ENCODE data around the gene BRIX1.

- no peak for TF ChIP-seq POLR2AphosphoS5 (IDR thresholded peaks at IDR 0.05; ENCODE audit: low read depth)
- TF ChIP-seq, protein P1, sequence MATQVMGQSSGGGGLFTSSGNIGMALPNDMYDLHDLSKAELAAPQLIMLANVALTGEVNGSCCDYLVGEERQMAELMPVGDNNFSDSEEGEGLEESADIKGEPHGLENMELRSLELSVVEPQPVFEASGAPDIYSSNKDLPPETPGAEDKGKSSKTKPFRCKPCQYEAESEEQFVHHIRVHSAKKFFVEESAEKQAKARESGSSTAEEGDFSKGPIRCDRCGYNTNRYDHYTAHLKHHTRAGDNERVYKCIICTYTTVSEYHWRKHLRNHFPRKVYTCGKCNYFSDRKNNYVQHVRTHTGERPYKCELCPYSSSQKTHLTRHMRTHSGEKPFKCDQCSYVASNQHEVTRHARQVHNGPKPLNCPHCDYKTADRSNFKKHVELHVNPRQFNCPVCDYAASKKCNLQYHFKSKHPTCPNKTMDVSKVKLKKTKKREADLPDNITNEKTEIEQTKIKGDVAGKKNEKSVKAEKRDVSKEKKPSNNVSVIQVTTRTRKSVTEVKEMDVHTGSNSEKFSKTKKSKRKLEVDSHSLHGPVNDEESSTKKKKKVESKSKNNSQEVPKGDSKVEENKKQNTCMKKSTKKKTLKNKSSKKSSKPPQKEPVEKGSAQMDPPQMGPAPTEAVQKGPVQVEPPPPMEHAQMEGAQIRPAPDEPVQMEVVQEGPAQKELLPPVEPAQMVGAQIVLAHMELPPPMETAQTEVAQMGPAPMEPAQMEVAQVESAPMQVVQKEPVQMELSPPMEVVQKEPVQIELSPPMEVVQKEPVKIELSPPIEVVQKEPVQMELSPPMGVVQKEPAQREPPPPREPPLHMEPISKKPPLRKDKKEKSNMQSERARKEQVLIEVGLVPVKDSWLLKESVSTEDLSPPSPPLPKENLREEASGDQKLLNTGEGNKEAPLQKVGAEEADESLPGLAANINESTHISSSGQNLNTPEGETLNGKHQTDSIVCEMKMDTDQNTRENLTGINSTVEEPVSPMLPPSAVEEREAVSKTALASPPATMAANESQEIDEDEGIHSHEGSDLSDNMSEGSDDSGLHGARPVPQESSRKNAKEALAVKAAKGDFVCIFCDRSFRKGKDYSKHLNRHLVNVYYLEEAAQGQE (IDR thresholded peaks at IDR 0.05; ENCODE audit: unreplicated experiment) = no peak
- TF ChIP-seq CTCF (conservative IDR thresholded peaks at IDR 0.05; ENCODE audit: low read depth in 2 of 2) = no peak
- no peak for TF ChIP-seq NANOG (IDR thresholded peaks at IDR 0.05; ENCODE audit: borderline replicate concordance)
- no peak for TF ChIP-seq EZH2 (IDR thresholded peaks at IDR 0.05; ENCODE audit: low read depth, unreplicated experiment)
- no peak for TF ChIP-seq STAT1 (IDR thresholded peaks at IDR 0.05; ENCODE audit: unreplicated experiment)
- TF ChIP-seq CREB1 (CRISPR knock-in tag; IDR thresholded peaks at IDR 0.05; ENCODE audit: low read depth) = no peak
- no peak for TF ChIP-seq JUNB (IDR thresholded peaks at IDR 0.05; ENCODE audit: unreplicated experiment)
- no peak for TF ChIP-seq EZH2phosphoT487 (IDR thresholded peaks at IDR 0.05; ENCODE audit: unreplicated experiment)
- no peak for TF ChIP-seq ZNF114 (CRISPR knock-in tag; IDR thresholded peaks at IDR 0.05)
- TF ChIP-seq, protein P2, sequence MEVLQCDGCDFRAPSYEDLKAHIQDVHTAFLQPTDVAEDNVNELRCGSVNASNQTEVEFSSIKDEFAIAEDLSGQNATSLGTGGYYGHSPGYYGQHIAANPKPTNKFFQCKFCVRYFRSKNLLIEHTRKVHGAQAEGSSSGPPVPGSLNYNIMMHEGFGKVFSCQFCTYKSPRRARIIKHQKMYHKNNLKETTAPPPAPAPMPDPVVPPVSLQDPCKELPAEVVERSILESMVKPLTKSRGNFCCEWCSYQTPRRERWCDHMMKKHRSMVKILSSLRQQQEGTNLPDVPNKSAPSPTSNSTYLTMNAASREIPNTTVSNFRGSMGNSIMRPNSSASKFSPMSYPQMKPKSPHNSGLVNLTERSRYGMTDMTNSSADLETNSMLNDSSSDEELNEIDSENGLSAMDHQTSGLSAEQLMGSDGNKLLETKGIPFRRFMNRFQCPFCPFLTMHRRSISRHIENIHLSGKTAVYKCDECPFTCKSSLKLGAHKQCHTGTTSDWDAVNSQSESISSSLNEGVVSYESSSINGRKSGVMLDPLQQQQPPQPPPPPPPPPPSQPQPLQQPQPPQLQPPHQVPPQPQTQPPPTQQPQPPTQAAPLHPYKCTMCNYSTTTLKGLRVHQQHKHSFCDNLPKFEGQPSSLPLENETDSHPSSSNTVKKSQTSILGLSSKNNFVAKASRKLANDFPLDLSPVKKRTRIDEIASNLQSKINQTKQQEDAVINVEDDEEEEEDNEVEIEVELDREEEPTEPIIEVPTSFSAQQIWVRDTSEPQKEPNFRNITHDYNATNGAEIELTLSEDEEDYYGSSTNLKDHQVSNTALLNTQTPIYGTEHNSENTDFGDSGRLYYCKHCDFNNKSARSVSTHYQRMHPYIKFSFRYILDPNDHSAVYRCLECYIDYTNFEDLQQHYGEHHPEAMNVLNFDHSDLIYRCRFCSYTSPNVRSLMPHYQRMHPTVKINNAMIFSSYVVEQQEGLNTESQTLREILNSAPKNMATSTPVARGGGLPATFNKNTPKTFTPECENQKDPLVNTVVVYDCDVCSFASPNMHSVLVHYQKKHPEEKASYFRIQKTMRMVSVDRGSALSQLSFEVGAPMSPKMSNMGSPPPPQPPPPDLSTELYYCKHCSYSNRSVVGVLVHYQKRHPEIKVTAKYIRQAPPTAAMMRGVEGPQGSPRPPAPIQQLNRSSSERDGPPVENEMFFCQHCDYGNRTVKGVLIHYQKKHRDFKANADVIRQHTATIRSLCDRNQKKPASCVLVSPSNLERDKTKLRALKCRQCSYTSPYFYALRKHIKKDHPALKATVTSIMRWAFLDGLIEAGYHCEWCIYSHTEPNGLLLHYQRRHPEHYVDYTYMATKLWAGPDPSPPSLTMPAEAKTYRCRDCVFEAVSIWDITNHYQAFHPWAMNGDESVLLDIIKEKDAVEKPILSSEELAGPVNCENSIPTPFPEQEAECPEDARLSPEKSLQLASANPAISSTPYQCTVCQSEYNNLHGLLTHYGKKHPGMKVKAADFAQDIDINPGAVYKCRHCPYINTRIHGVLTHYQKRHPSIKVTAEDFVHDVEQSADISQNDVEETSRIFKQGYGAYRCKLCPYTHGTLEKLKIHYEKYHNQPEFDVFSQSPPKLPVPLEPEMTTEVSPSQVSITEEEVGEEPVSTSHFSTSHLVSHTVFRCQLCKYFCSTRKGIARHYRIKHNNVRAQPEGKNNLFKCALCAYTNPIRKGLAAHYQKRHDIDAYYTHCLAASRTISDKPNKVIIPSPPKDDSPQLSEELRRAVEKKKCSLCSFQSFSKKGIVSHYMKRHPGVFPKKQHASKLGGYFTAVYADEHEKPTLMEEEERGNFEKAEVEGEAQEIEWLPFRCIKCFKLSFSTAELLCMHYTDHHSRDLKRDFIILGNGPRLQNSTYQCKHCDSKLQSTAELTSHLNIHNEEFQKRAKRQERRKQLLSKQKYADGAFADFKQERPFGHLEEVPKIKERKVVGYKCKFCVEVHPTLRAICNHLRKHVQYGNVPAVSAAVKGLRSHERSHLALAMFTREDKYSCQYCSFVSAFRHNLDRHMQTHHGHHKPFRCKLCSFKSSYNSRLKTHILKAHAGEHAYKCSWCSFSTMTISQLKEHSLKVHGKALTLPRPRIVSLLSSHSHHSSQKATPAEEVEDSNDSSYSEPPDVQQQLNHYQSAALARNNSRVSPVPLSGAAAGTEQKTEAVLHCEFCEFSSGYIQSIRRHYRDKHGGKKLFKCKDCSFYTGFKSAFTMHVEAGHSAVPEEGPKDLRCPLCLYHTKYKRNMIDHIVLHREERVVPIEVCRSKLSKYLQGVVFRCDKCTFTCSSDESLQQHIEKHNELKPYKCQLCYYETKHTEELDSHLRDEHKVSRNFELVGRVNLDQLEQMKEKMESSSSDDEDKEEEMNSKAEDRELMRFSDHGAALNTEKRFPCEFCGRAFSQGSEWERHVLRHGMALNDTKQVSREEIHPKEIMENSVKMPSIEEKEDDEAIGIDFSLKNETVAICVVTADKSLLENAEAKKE (CRISPR knock-in tag; IDR thresholded peaks at IDR 0.05) = no peak
- TF ChIP-seq, protein P3, sequence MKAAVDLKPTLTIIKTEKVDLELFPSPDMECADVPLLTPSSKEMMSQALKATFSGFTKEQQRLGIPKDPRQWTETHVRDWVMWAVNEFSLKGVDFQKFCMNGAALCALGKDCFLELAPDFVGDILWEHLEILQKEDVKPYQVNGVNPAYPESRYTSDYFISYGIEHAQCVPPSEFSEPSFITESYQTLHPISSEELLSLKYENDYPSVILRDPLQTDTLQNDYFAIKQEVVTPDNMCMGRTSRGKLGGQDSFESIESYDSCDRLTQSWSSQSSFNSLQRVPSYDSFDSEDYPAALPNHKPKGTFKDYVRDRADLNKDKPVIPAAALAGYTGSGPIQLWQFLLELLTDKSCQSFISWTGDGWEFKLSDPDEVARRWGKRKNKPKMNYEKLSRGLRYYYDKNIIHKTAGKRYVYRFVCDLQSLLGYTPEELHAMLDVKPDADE (IDR thresholded peaks at IDR 0.05) = no peak
Measured at GRCh38 chr5:34889394-34889793, 26.1 kb upstream of the BRIX1 start.
